HEK293 (cell line): ENCODE data around the gene TRPC4AP.

ENCODE experiments used
- CTCF ChIA-PET: fragments of 350-600 bp; formaldehyde crosslinking; extraction: SDS; loops from one replicate; lab custom pipeline; 2021; ENCODE audit warnings: antibody characterized with exemption; lab: Yijun Ruan, JAX
- POLR2A ChIA-PET: fragments of 300-600 bp; formaldehyde crosslinking; extraction: SDS; loops from one replicate; lab custom pipeline; 2020; ENCODE audit warnings: antibody characterized with exemption, inconsistent platforms; lab: Yijun Ruan, JAX
- H3K27ac ChIP-seq: fragments of 200-500 bp; sonication (Bioruptor generic); 2 replicates; pipeline ENCODE4 v1.5.1; 2014; ENCODE audit warnings: low read depth, low read length, control low read depth, inconsistent platforms; ENCODE audit errors: extremely low read depth
- H3K36me3 ChIP-seq, 2 experiments: fragments of 200-500 bp in 1 of 2; sonication (Bioruptor generic) in 1 of 2; 1 replicate in 1 of 2; 2 replicates in 1 of 2; pipeline ENCODE4 v1.5.1; 2014 to 2017; ENCODE audit warnings: inconsistent platforms in 2 of 2, low read length in 2 of 2; ENCODE audit not compliant: control insufficient read depth in 2 of 2, insufficient read depth in 1 of 2
- H3K4me1 ChIP-seq: fragments of 200-500 bp; sonication (Bioruptor generic); 2 replicates; pipeline ENCODE4 v1.5.1; 2014; ENCODE audit warnings: mild to moderate bottlenecking, low read length, inconsistent platforms; ENCODE audit not compliant: control insufficient read depth, insufficient read depth
- H3K4me3 ChIP-seq: 2 replicates; pipeline ENCODE4 v1.5.1; 2011; ENCODE audit warnings: low read depth, mild to moderate bottlenecking, control low read depth, low read length, moderate library complexity
- H3K9me3 ChIP-seq: fragments of 200-500 bp; sonication (Bioruptor generic); 2 replicates; pipeline ENCODE4 v1.5.1; 2014; ENCODE audit warnings: low read depth, low read length, inconsistent platforms; ENCODE audit not compliant: control insufficient read depth, insufficient read depth
- BCL11A ChIP-seq: fragments of 450-650 bp; formaldehyde crosslinking; IDR thresholded peaks from 2 replicates; pipeline ENCODE4 v1.5.1; 2016; ENCODE audit warnings: low read depth, missing biosample characterization, missing genetic modification characterization
- WT1 ChIP-seq: fragments of 450-650 bp; formaldehyde crosslinking; IDR thresholded peaks from 2 replicates; pipeline ENCODE4 v1.5.1; 2016; ENCODE audit warnings: missing biosample characterization, missing genetic modification characterization
- ZEB2 ChIP-seq: fragments of 450-650 bp; formaldehyde crosslinking; IDR thresholded peaks from 2 replicates; pipeline ENCODE4 v1.5.1; 2016; ENCODE audit warnings: missing biosample characterization, missing genetic modification characterization
- ZNF214 ChIP-seq: fragments of 450-650 bp; formaldehyde crosslinking; IDR thresholded peaks from 2 replicates; pipeline ENCODE4 v1.5.1; 2017; ENCODE audit warnings: missing biosample characterization, mild to moderate bottlenecking, missing genetic modification characterization, borderline replicate concordance
- ZNF223 ChIP-seq: fragments of 450-650 bp; formaldehyde crosslinking; IDR thresholded peaks from 2 replicates; pipeline ENCODE4 v1.5.1; 2016; ENCODE audit warnings: missing biosample characterization, missing genetic modification characterization
- ZNF366 ChIP-seq: fragments of 450-650 bp; formaldehyde crosslinking; conservative IDR thresholded peaks from 2 replicates; pipeline ENCODE4 v1.5.1; 2016; ENCODE audit warnings: missing biosample characterization, missing genetic modification characterization
- ZNF416 ChIP-seq: fragments of 450-650 bp; formaldehyde crosslinking; IDR thresholded peaks from 2 replicates; pipeline ENCODE4 v1.5.1; 2016; ENCODE audit warnings: missing biosample characterization, missing genetic modification characterization
- ZNF521 ChIP-seq: fragments of 450-650 bp; formaldehyde crosslinking; IDR thresholded peaks from 2 replicates; pipeline ENCODE4 v1.5.1; 2017; ENCODE audit warnings: missing biosample characterization, mild to moderate bottlenecking, missing genetic modification characterization
- ZNF544 ChIP-seq: fragments of 450-650 bp; formaldehyde crosslinking; IDR thresholded peaks from 2 replicates; pipeline ENCODE4 v1.5.0; 2017; ENCODE audit warnings: missing biosample characterization, missing genetic modification characterization
- ZNF610 ChIP-seq: fragments of 450-650 bp; formaldehyde crosslinking; IDR thresholded peaks from 2 replicates; pipeline ENCODE4 v1.5.1; 2016; ENCODE audit warnings: missing biosample characterization, missing genetic modification characterization, borderline replicate concordance
- ZNF768 ChIP-seq: fragments of 450-650 bp; formaldehyde crosslinking; IDR thresholded peaks from 2 replicates; pipeline ENCODE4 v1.5.1; 2018; ENCODE audit warnings: missing biosample characterization, mild to moderate bottlenecking, missing genetic modification characterization
- ZSCAN16 ChIP-seq: fragments of 450-650 bp; formaldehyde crosslinking; IDR thresholded peaks from 2 replicates; pipeline ENCODE4 v1.5.1; 2016; ENCODE audit warnings: missing biosample characterization, missing genetic modification characterization
- ZSCAN30 ChIP-seq: fragments of 450-650 bp; IDR thresholded peaks from 2 replicates; pipeline ENCODE4 v1.5.1; 2018; ENCODE audit warnings: missing biosample characterization, mild to moderate bottlenecking, missing genetic modification characterization, moderate library complexity
- TF ChIP-seq, protein P1 (sequence below): fragments of 450-650 bp; formaldehyde crosslinking; IDR thresholded peaks from 2 replicates; pipeline ENCODE4 v1.5.1; 2016; ENCODE audit warnings: missing biosample characterization, missing genetic modification characterization, low read depth
- TF ChIP-seq, protein P2 (sequence below): fragments of 450-650 bp; formaldehyde crosslinking; IDR thresholded peaks from 2 replicates; pipeline ENCODE4 v1.5.1; 2016; ENCODE audit warnings: missing biosample characterization, missing genetic modification characterization
- TF ChIP-seq, protein P3 (sequence below): IDR thresholded peaks from 2 replicates; pipeline ENCODE4 v1.6.1; 2011; ENCODE audit warnings: mild to moderate bottlenecking, low read depth, low read length, borderline replicate concordance

The TRPC4AP gene

DNA sequence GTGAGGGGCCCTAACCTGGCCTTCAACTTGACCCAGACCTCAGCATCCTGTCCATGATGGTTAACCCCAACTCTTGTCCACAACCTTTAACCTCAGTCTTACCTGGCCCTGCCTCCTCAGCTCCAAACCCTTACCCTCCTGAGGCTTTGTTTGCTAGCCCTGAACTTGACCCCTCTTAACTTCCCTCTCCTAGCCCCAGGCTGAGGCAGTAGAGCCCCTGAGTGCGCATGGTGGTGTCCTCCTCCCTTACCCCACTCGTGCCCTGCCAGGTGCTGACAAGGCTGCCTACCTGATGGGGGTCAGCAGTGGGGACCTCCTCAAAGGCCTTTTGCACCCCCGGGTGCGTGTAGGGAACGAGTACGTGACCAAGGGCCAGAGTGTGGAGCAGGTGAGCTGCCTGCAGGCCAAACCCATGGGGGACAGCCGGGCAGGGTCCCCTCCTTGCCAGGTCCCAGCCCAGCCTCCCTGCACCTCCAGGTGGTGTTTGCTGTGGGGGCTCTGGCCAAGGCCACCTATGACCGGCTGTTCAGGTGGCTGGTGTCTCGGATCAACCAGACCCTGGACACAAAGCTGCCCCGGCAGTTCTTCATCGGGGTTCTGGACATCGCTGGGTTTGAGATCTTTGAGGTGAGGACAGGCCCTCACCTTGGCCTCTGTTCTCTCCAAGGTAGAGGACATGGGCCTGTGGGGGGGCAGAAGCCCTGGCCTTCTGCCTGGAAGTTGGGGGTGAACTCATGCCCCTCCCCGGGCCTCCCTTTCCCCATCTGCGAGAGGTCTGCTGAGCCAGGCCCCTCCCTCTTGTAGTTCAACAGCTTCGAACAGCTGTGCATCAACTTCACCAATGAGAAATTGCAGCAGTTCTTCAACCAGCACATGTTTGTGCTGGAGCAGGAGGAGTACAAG, 105.1 kb downstream of the TRPC4AP start:
- no peak overlapping the region for H3K4me3 ChIP-seq
- ChIA-PET POLR2A (interaction anchor here (0.7 to 1.0 kb wide), 2 partner anchors 8 to 108 kb away, joined by 3 read pairs; no protein-coding TSS in a partner anchor), CTCF (interaction anchor here (0.6 kb wide), 1 partner anchor 113 kb away, joined by 3 read pairs; no protein-coding TSS in a partner anchor)
- H3K4me1 ChIP-seq = no peaks in the 10 kb centered on the region
- no peaks in the 10 kb centered on the region for H3K36me3 ChIP-seq
- no peak overlapping the region for H3K27ac ChIP-seq
- H3K9me3 ChIP-seq = no peaks in the 10 kb centered on the region
- TF ChIP-seq, protein P1, sequence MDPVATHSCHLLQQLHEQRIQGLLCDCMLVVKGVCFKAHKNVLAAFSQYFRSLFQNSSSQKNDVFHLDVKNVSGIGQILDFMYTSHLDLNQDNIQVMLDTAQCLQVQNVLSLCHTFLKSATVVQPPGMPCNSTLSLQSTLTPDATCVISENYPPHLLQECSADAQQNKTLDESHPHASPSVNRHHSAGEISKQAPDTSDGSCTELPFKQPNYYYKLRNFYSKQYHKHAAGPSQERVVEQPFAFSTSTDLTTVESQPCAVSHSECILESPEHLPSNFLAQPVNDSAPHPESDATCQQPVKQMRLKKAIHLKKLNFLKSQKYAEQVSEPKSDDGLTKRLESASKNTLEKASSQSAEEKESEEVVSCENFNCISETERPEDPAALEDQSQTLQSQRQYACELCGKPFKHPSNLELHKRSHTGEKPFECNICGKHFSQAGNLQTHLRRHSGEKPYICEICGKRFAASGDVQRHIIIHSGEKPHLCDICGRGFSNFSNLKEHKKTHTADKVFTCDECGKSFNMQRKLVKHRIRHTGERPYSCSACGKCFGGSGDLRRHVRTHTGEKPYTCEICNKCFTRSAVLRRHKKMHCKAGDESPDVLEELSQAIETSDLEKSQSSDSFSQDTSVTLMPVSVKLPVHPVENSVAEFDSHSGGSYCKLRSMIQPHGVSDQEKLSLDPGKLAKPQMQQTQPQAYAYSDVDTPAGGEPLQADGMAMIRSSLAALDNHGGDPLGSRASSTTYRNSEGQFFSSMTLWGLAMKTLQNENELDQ = no peak
- TF ChIP-seq ZEB2 (no peak), ZNF214 (tag by site-specific recombination) (no peak), BCL11A (tag by site-specific recombination) (no peak), ZNF610 (tag by site-specific recombination) (no peak), ZNF366 (tag by site-specific recombination) (no peak), ZNF416 (tag by site-specific recombination) (no peak), ZNF521 (tag by site-specific recombination) (no peak), ZNF768 (tag by site-specific recombination) (no peak), ZSCAN30 (tag by site-specific recombination) (no peak), ZNF544 (no peak), WT1 (tag by site-specific recombination) (no peak), ZSCAN16 (tag by site-specific recombination) (no peak), ZNF223 (tag by site-specific recombination) (no peak)
- TF ChIP-seq, protein P2, sequence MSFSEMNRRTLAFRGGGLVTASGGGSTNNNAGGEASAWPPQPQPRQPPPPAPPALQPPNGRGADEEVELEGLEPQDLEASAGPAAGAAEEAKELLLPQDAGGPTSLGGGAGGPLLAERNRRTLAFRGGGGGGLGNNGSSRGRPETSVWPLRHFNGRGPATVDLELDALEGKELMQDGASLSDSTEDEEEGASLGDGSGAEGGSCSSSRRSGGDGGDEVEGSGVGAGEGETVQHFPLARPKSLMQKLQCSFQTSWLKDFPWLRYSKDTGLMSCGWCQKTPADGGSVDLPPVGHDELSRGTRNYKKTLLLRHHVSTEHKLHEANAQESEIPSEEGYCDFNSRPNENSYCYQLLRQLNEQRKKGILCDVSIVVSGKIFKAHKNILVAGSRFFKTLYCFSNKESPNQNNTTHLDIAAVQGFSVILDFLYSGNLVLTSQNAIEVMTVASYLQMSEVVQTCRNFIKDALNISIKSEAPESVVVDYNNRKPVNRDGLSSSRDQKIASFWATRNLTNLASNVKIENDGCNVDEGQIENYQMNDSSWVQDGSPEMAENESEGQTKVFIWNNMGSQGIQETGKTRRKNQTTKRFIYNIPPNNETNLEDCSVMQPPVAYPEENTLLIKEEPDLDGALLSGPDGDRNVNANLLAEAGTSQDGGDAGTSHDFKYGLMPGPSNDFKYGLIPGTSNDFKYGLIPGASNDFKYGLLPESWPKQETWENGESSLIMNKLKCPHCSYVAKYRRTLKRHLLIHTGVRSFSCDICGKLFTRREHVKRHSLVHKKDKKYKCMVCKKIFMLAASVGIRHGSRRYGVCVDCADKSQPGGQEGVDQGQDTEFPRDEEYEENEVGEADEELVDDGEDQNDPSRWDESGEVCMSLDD (tag by site-specific recombination) = no peak
- TF ChIP-seq, protein P3, sequence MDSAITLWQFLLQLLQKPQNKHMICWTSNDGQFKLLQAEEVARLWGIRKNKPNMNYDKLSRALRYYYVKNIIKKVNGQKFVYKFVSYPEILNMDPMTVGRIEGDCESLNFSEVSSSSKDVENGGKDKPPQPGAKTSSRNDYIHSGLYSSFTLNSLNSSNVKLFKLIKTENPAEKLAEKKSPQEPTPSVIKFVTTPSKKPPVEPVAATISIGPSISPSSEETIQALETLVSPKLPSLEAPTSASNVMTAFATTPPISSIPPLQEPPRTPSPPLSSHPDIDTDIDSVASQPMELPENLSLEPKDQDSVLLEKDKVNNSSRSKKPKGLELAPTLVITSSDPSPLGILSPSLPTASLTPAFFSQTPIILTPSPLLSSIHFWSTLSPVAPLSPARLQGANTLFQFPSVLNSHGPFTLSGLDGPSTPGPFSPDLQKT = no peak
